Fibroblast of lung (primary cell): ENCODE data around the gene INTS11.

Experiments
- EZH2 ChIP-seq: IDR thresholded peaks from 2 replicates; pipeline ENCODE4 v1.5.1; 2012; ENCODE audit warnings: low read length, control low read depth, mild to moderate bottlenecking; ENCODE audit errors: missing control alignments
- TF ChIP-seq, protein P1 (sequence below), 2 donors: IDR thresholded peaks in 1 of 2; conservative IDR thresholded peaks in 1 of 2; 1 replicate in 1 of 2; 2 replicates in 1 of 2; pipeline ENCODE4 v1.5.1; 2011 to 2012; ENCODE audit warnings: low read length in 2 of 2, control low read depth in 1 of 2, inconsistent platforms in 1 of 2, low read depth in 1 of 2, mild to moderate bottlenecking in 1 of 2

DNA sequence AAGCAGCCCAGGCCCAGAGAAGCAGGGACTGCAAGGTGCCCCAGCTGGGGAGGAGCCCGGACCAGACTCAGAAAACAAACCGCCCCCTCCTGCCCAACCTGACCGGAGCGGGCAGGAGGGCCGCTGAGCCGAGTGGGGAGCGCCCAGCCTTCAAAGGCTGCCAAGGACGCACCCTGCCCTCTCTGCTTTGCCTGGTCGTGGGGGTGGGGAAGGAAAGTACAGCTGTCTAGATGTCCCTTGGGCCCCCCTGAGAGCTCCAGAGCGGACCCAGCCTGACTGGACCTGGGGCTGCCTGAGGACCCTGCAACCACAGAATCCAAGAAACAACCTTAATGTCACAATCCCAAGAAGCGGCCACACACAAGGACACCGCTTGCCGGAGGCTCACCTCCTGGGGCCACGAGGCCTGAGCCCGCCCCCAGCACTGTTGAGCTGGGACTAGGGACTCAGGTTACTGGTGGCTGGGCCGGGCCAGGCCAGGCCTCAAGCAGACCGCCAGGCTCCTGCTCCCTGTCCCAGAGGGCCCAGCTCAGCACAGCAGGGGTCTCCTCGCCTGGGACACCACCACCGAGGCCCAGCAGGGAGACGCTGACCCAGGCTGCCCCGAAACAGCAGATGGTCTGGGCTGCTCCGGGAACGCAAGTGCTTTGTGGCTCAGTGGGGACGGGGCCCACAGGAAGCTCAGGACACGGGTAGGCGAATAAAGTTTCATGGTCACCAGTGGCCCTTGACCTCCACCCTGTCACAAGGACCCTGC lies 23.4 kb upstream of the INTS11 start:
- TF ChIP-seq, protein P1, sequence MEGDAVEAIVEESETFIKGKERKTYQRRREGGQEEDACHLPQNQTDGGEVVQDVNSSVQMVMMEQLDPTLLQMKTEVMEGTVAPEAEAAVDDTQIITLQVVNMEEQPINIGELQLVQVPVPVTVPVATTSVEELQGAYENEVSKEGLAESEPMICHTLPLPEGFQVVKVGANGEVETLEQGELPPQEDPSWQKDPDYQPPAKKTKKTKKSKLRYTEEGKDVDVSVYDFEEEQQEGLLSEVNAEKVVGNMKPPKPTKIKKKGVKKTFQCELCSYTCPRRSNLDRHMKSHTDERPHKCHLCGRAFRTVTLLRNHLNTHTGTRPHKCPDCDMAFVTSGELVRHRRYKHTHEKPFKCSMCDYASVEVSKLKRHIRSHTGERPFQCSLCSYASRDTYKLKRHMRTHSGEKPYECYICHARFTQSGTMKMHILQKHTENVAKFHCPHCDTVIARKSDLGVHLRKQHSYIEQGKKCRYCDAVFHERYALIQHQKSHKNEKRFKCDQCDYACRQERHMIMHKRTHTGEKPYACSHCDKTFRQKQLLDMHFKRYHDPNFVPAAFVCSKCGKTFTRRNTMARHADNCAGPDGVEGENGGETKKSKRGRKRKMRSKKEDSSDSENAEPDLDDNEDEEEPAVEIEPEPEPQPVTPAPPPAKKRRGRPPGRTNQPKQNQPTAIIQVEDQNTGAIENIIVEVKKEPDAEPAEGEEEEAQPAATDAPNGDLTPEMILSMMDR (conservative IDR thresholded peaks at IDR 0.05 in 1 of 2, IDR thresholded peaks at IDR 0.05 in 1 of 2; ENCODE audit: low read depth in 1 of 2, low read length in 2 of 2), result no peak
- no peak for TF ChIP-seq EZH2
